Measurements from ENCODE around the gene UNC50.

- TF ChIP-seq EZH2 (IDR thresholded peaks at IDR 0.05; ENCODE audit: low read length) (no peak), CTCF (optimal IDR thresholded peaks at IDR 0.05 in 1 of 3, IDR thresholded peaks at IDR 0.05 in 1 of 3, conservative IDR thresholded peaks at IDR 0.05 in 1 of 3; ENCODE audit: extremely low read depth in 1 of 3, insufficient read depth in 2 of 3, low read length in 3 of 3) (peak in 1 of 3 experiments; percentile 29)
Observed at GRCh38 chr2:98577313-98577712, 31.1 kb upstream of the UNC50 start.

Data from keratinocyte (primary cell).